SK-N-MC (cell line): ENCODE results near the gene EXOC5.
"Not testable (repeated sequence)": the region's sequence is repeated elsewhere in the genome, so short reads cannot be mapped to it uniquely, and the experiment has no call there.

Experiments used
- DNase-seq: peaks from one replicate; pipeline ENCODE4 v3.0.0-alpha.2; 2011; ENCODE audit warnings: low read depth, low spot score
- H3K27ac ChIP-seq: fragments of 200-600 bp; sonication (generic); 2 replicates; pipeline ENCODE4 v1.5.1; 2016; ENCODE audit warnings: mixed run types
- H3K36me3 ChIP-seq: fragments of 200-600 bp; sonication (generic); 2 replicates; pipeline ENCODE4 v1.6.1; 2017; ENCODE audit warnings: antibody characterized with exemption, low read length, mixed read lengths; ENCODE audit not compliant: insufficient read depth
- H3K4me3 ChIP-seq: fragments of 200-600 bp; sonication (generic); 2 replicates; pipeline ENCODE4 v1.5.1; 2016
- H3K9ac ChIP-seq: fragments of 200-600 bp; sonication (generic); 2 replicates; pipeline ENCODE4 v1.8.0; 2017; ENCODE audit warnings: mixed run types, mixed read lengths; ENCODE audit not compliant: insufficient read length
- H3K9me3 ChIP-seq: fragments of 200-600 bp; sonication (generic); 2 replicates; pipeline ENCODE4 v1.6.1; 2017; ENCODE audit warnings: low read depth, mild to moderate bottlenecking, antibody characterized with exemption, low read length, moderate library complexity, mixed read lengths
- EZH2 ChIP-seq: fragments of 200-600 bp; sonication (generic); IDR thresholded peaks from one replicate; pipeline ENCODE4 v1.6.1; 2017; ENCODE audit warnings: antibody characterized with exemption
- FOXP2 ChIP-seq: optimal IDR thresholded peaks from 2 replicates; pipeline ENCODE3; 2011; ENCODE audit warnings: mild to moderate bottlenecking, moderate library complexity; ENCODE audit not compliant: insufficient read depth; ENCODE audit errors: extremely low read length, control extremely low read depth
- POLR2AphosphoS5 ChIP-seq: IDR thresholded peaks from 2 replicates; pipeline ENCODE4 v1.6.1; 2012; ENCODE audit warnings: mild to moderate bottlenecking, low read depth, low read length, borderline replicate concordance

Gene EXOC5

GRCh38 chr14:57266065-57266464, 2.6 kb downstream of the EXOC5 start:
- Histone ChIP-seq H3K9me3 (no peaks in the 10 kb centered on the region; the same call in 1 of the 2 replicates), H3K9ac (no peak overlapping the region), H3K4me3 (no peak overlapping the region), H3K36me3 (peaks cover 25% of the 10 kb centered on the region), H3K27ac (no peak overlapping the region)
- no peak for DNase-seq
- TF ChIP-seq FOXP2 (no peak), POLR2AphosphoS5 (no peak)

- Histone ChIP-seq H3K4me3 (no peak overlapping the region), H3K27ac (no peak overlapping the region), H3K9ac (no peak overlapping the region), H3K36me3 (peaks cover 36% of the 10 kb centered on the region), H3K9me3 (no peaks in the 10 kb centered on the region)
- no peak for TF ChIP-seq EZH2
- TF ChIP-seq FOXP2: no peak
- no peak for TF ChIP-seq POLR2AphosphoS5
- DNase-seq: no peak
Measured at GRCh38 chr14:57262117-57262516, 6.6 kb downstream of the EXOC5 start.

- Histone ChIP-seq H3K4me3 (no peak overlapping the region), H3K9me3 (no peaks in the 10 kb centered on the region), H3K27ac (no peak overlapping the region), H3K36me3 (peaks cover 39% of the 10 kb centered on the region), H3K9ac (no peak overlapping the region)
- no peak for DNase-seq
- TF ChIP-seq EZH2 (no peak), FOXP2 (no peak), POLR2AphosphoS5 (no peak)
Measured at GRCh38 chr14:57261604-57262003, 7.1 kb downstream of the EXOC5 start.

- no peak overlapping the region for H3K9ac ChIP-seq
- H3K9me3 ChIP-seq: no peaks in the 10 kb centered on the region
- no peak overlapping the region for H3K27ac ChIP-seq
- peaks cover 49% of the 10 kb centered on the region for H3K36me3 ChIP-seq
- no peak overlapping the region for H3K4me3 ChIP-seq
- TF ChIP-seq EZH2: no peak
- no peak for TF ChIP-seq POLR2AphosphoS5
- TF ChIP-seq FOXP2: no peak
- DNase-seq: no peak
Measured at GRCh38 chr14:57259672-57260071, 9.0 kb downstream of the EXOC5 start.

GRCh38 chr14:57258221-57258620, 10.5 kb downstream of the EXOC5 start:
- not testable (repeated sequence) for H3K4me3 ChIP-seq, H3K9ac ChIP-seq, H3K9me3 ChIP-seq, H3K27ac ChIP-seq, DNase-seq
- H3K36me3 ChIP-seq: peaks cover 51% of the 10 kb centered on the region

- Histone ChIP-seq H3K9ac (no peak overlapping the region), H3K9me3 (no peaks in the 10 kb centered on the region; the same call in 1 of the 2 replicates), H3K27ac (no peak overlapping the region), H3K36me3 (peaks cover 53% of the 10 kb centered on the region), H3K4me3 (no peak overlapping the region)
- no peak for TF ChIP-seq POLR2AphosphoS5
- TF ChIP-seq FOXP2: no peak
- no peak for TF ChIP-seq EZH2
- DNase-seq: no peak
Measured at GRCh38 chr14:57254884-57255283, 13.8 kb downstream of the EXOC5 start.

GRCh38 chr14:57246933-57247657, 21.6 kb downstream of the EXOC5 start:
- H3K9ac ChIP-seq: no peak overlapping the region
- DNase-seq: no peak
- H3K27ac ChIP-seq: peak overlapping the region; percentile 73
- H3K36me3 ChIP-seq: peaks cover 44% of the 10 kb centered on the region
- H3K4me3 ChIP-seq: no peak overlapping the region
- H3K9me3 ChIP-seq: no peaks in the 10 kb centered on the region
- TF ChIP-seq FOXP2 (no peak), POLR2AphosphoS5 (no peak), EZH2 (no peak)

- Histone ChIP-seq H3K9ac (no peak overlapping the region), H3K36me3 (peaks cover 47% of the 10 kb centered on the region)
- TF ChIP-seq POLR2AphosphoS5 (no peak), EZH2 (no peak), FOXP2 (no peak)
Measured at GRCh38 chr14:57245941-57246340, 22.8 kb downstream of the EXOC5 start.

GRCh38 chr14:57244106-57244505, 24.6 kb downstream of the EXOC5 start:
- H3K9me3 ChIP-seq: no peaks in the 10 kb centered on the region
- TF ChIP-seq POLR2AphosphoS5 (no peak), FOXP2 (no peak), EZH2 (no peak)

More at GRCh38 chr14:57245941-57246340, 22.8 kb downstream of the EXOC5 start:
- H3K27ac ChIP-seq: peak overlapping the region; percentile 73; the same call in 1 of the 2 replicates
- H3K4me3 ChIP-seq: no peak overlapping the region
- no peaks in the 10 kb centered on the region for H3K9me3 ChIP-seq
- no peak for DNase-seq

GRCh38 chr14:57243320-57243719, 25.4 kb downstream of the EXOC5 start:
- no peak for DNase-seq
- Histone ChIP-seq H3K4me3 (no peak overlapping the region), H3K9me3 (no peaks in the 10 kb centered on the region), H3K27ac (no peak overlapping the region), H3K36me3 (peaks cover 61% of the 10 kb centered on the region), H3K9ac (no peak overlapping the region)
- TF ChIP-seq EZH2 (no peak), FOXP2 (no peak), POLR2AphosphoS5 (no peak)

More at GRCh38 chr14:57244106-57244505, 24.6 kb downstream of the EXOC5 start:
- H3K4me3 ChIP-seq: no peak overlapping the region
- DNase-seq: no peak
- peaks cover 55% of the 10 kb centered on the region for H3K36me3 ChIP-seq
- H3K27ac ChIP-seq: no peak overlapping the region
- H3K9ac ChIP-seq: no peak overlapping the region

- H3K9me3 ChIP-seq, H3K9ac ChIP-seq, DNase-seq, H3K4me3 ChIP-seq, H3K27ac ChIP-seq: not testable (repeated sequence)
- H3K36me3 ChIP-seq: peaks cover 67% of the 10 kb centered on the region
Measured at GRCh38 chr14:57240115-57240514, 28.6 kb downstream of the EXOC5 start.
